ENCODE measurements around the gene CYP26A1.
"Not testable (repeated sequence)": the region's sequence is repeated elsewhere in the genome, so short reads cannot be mapped to it uniquely, and the experiment has no call there.

CYP26A1 gene

GRCh38 chr10:93080350-93081046 is 6.8 kb downstream of the CYP26A1 start:
- peak; percentile 20 for DNase-seq (ENCODE audit: low read depth)

- no peak for DNase-seq (ENCODE audit: low read depth)
Measured at GRCh38 chr10:93081318-93081717, 7.6 kb downstream of the CYP26A1 start.

GRCh38 chr10:93081834-93082233 is 8.1 kb downstream of the CYP26A1 start:
- no peak for DNase-seq (ENCODE audit: low read depth)

DNA sequence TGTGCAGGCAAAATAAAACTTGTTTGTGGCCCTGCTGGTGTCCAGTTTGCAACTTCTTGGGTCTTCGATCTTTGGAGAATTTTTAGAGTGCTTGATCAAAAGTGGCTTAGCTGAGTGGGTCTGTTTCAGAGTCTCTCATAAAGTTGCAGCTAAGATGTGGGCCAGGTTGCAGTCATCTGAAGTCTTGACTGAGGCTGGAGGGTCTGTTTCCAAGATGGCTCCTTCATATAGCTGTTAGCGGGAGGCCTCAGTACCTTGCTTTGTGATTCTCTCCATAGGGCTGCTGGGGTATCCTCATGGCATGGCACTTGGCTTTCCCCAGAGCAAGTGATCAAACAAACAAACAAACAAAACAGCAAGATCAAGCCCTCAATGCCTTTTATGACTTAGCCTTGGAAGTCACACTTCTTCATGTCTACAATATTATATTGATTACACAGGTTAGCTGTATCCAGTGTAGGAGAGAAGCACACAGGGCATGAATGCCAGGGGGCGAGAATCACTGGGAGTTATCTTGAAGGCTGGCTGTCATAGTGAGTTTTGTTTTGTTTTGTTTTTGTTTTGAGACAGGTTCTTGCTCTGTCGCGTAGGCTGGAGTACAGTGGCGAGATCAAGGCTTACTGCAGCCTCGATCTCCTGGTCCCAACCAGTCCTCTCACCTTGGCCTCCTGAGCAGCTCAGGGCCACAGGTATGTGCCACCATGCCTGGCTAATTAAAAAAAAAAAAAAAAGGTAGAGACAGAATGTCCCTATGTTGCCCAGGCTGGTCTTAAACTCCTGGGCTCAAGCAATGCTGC is 10.2 kb downstream of the CYP26A1 start:
- DNase-seq (ENCODE audit: low read depth), result no peak

DNA sequence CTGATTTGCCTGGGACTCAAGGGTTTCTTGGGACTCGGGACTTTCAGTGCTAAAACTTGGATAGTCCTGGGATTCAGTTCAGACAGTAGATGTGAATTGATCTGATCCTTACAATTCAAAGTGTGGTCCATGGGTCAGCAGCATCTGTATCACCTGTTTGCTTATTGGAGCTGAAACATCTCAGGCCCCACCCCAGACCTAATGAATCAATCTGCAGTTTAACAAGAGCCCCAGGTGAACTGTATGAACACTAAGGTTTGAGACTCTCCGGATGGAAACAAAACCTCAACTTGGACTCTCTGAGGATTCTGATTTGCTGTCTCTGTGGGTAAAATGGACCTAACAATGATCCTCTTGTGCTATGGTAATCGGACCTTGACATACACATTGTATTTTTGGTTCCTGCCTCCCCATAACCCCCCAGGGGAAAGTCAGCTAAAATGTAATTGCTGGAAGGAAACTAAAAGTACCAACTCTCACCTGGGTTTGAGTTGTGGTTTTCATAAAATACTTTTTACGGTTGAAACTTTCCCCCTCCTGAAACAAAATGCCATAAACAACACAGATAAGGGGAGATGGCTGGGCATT is 11.7 kb downstream of the CYP26A1 start:
- no peak for DNase-seq (ENCODE audit: low read depth)

DNA sequence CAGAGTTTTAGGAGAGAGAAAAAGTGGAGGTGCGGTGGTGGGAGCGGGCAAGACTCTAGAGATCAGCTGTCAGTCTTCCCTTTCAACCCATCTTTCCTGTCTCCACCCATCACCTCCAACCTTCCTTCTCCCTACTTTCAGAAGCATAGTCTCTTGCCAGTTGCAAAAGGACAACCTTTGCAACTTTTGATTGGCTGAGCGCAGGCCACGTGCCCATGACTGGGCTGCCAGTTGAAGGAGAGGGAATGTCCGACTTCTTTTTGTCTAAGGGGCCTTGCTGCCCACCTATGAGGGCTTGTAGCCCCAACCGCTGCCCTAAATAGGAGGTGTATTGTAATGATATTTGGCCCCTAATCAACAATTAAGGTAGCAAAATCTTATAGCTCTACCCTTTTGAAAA is 12.6 kb downstream of the CYP26A1 start:
- DNase-seq (ENCODE audit: low read depth), result no peak

DNA sequence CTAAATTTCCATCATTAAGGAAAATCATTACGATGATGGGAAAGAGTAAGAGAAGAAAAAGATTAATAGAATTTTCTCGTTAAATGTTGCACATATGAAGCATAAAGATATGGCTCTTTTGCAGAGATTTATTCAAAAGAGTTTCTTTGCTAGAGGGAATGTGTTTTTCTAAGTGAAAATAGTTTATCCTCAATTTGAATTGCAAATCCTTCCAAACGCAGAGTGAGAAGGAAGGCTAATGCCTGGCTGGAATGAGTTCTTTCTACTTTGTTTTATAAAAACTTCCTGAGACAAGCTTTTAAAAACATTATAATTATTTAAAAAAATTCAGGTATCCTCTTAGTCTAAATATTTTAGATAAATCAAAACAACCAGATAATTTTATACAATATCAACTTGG is 14.2 kb downstream of the CYP26A1 start:
- no peak for DNase-seq (ENCODE audit: low read depth)

- DNase-seq (ENCODE audit: low read depth), result no peak
Measured at GRCh38 chr10:93088466-93088865, 14.8 kb downstream of the CYP26A1 start.

GRCh38 chr10:93090619-93091018 is 16.9 kb downstream of the CYP26A1 start:
- no peak for DNase-seq (ENCODE audit: low read depth)

- no peak for DNase-seq (ENCODE audit: low read depth)
Measured at GRCh38 chr10:93091960-93092359, 18.3 kb downstream of the CYP26A1 start.

DNA sequence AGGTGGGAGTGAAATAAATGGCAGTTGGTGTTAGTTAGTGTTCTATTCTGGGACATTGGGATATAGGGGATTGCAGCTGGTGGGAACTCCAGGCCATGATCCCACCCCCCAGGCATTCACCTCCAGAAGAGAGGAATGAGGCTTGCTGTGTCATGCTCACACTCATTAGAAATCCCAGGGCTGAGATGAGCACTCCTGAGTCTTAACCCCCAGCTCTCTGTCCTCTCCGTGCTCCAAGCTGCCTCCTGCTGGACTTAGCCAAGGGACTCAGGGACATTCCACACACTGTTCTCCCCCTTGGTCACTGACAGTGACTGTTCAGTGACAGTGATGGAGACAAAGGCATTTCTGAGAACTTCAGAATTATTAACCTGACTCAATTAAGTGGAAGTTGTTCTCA is 21.5 kb downstream of the CYP26A1 start:
- no peak for DNase-seq (ENCODE audit: low read depth)

DNA sequence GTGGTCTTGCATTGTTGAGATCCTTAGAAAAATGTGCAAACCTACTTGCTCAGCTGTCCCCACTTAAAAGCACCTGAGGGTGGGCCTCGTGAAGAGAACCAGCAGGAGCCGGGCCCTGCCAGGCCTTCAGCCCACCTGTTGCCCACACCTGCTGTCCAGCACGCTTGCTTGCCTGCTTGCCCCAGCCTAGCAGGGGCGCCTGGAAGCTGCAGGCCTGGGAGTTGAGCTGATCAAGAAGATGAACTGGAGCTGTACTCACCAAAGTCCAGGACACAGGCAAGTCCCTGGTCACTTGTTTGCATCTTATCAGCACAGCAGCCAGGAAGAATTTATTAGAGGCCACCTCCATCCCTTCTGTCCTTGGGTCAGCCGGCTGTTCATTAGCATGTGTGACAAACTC is 23.2 kb downstream of the CYP26A1 start:
- no peak for DNase-seq (ENCODE audit: low read depth)

DNA sequence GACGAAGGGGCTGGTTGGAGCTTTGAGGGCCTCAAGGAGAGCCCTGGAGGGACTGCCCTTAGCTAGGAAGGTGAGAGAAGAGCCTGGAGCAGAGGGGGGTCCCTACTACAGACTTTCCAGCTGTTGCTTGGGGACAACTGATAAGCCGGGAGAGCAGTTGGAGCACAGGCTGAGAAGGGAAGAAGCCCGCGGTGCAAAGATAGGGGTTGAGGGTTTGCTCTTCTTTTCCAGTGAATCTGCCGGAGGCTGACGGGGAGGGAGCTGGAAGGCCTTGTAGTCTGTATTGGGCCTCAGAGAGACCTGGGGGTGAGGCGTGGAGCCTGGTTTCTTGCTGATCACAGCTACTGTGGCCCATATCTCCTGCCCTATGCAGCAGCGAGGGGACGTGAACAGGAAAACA is 23.7 kb downstream of the CYP26A1 start:
- no peak for DNase-seq (ENCODE audit: low read depth)

- no peak for DNase-seq (ENCODE audit: low read depth)
Measured at GRCh38 chr10:93098816-93099215, 25.1 kb downstream of the CYP26A1 start.

- no peak for DNase-seq (ENCODE audit: low read depth)
Measured at GRCh38 chr10:93099670-93100069, 26.0 kb downstream of the CYP26A1 start.

DNA sequence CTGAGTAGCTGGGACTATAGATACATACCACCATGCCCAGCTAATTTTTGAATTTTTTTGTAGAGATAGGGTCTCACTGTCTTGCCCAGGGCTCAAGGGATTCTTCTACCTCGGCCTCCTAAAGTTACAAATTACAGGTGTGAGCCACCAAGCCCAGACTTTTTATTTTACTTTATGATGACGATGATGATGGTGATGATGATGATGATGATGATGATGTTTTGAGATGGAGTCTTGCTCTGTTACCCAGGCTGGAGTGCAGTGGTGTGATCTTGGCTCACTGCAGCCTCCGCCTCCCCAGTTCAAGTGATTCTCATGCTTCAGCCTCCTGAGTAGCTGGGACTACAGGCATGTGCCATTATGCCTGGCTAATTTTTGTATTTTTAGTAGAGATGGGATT is 27.5 kb downstream of the CYP26A1 start:
- DNase-seq (ENCODE audit: low read depth), result not testable (repeated sequence)

- DNase-seq (ENCODE audit: low read depth), result no peak
Measured at GRCh38 chr10:93103953-93104352, 30.3 kb downstream of the CYP26A1 start.

DNA sequence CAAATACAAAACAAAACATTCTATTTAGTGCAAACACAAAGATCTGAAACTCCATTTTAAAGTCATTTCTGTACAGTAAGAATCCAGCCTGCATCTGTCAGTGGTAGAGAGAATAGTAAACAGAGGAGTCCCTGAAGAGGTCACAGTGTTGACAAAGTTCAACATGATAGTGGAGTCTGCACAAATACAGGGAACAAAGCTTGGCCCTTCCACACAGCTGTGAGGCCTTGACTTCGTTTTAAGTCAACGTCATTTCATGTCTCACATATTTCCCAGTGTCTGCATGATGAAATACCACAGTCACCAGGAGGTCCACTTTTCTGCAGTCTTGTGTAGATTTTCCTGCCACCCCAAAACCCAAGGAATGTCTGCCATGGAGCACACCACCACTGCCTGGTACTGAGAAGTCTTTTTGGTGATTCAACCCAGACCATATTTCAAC is 33.0 kb downstream of the CYP26A1 start:
- DNase-seq (ENCODE audit: low read depth), result no peak

DNA sequence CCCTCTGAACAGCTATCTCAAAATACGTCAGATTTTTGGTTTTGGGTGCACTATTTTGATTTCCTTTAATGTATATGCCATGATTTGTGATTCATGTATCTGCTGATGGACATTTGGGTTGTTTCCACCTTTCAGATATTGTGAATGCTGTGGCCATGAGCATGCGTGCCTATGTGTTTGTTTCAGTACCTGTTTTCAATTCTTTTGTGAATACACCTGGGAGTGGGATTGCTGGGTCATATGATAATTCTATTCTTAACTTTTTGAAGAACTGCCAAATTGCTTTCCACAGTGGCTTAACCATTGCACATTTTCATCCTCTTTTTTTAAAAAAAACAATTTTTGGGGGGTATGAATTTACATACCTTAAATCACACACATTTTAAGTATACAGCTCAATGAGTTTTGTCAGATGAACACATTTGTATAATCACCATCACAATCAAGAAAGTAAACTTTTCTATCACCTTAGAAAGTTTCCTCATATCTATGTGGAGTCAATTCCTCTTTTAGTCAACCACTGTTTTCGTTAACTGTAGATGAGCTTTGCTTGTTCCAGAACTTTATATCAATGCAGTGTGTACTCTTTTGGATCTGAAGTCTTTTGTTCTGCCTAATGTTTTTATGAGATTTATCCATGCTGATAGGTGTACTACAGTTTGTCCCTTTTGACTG is 36.9 kb downstream of the CYP26A1 start:
- no peak for DNase-seq (ENCODE audit: low read depth)

DNA sequence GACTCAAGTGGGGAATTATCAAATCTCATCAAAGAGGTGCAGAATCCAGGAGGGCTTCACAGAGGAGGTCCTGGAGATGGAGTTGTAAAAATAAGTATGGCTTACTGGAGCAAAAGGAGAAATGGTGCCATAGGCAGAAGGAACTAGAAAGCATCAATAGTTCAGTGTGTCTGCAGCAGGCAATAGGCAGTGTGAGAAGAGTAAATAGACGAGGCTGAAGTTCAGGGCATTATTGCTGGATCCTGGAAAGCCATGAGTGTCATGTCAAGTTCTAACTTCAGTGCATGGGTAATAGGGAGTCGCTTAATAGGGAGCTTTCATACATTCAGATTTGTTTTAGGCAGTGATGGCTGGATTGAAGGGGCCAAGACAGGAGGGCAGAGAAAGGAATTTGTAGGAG is 39.3 kb downstream of the CYP26A1 start:
- DNase-seq (ENCODE audit: low read depth), result no peak

- DNase-seq (ENCODE audit: low read depth), result peak; percentile 48
Measured at GRCh38 chr10:93115661-93116383, 42.1 kb downstream of the CYP26A1 start.

GRCh38 chr10:93121311-93121710 is 47.6 kb downstream of the CYP26A1 start:
- no peak for DNase-seq (ENCODE audit: low read depth)
